GM12892 (cell line): Measurements from ENCODE around the gene MOCOS.

ENCODE experiments used
- POLR2A ChIP-seq: IDR thresholded peaks from 2 replicates; pipeline ENCODE4 v1.6.1; 2011; ENCODE audit warnings: low read depth, low read length, control low read depth
- POLR2AphosphoS5 ChIP-seq: IDR thresholded peaks from 2 replicates; pipeline ENCODE4 v1.6.1; 2011; ENCODE audit warnings: low read depth, low read length, control low read depth
- TAF1 ChIP-seq: IDR thresholded peaks from 2 replicates; pipeline ENCODE4 v1.6.1; 2011; ENCODE audit warnings: low read depth, mild to moderate bottlenecking, control low read depth, low read length, borderline replicate concordance

- no peak for TF ChIP-seq POLR2A
- no peak for TF ChIP-seq TAF1
- TF ChIP-seq POLR2AphosphoS5 = no peak
Measured at GRCh38 chr18:36304723-36305122, 117.4 kb downstream of the MOCOS start.
